ENCODE data around the gene UROD.
"Not testable (repeated sequence)": the region's sequence is repeated elsewhere in the genome, so short reads cannot be mapped to it uniquely, and the experiment has no call there.

UROD gene

DNA sequence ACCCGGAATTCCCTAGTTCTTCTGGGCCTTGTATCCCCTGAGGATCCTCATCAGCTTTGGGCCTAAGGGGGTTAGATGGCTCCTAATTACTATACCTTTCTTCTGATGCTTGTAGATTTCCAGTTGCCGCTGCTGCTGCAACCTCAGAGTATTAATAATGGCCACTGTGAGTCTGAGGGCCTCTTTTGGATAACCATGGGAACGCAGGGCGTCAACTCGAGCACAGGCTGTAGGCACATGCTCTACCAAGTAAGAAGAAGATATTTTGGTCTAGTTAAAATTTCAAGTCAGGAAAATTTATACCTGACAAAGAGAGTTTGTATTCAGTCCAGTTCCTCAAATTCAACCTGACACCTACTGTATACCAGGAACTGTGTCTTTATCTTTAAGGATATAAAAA, 28.2 kb downstream of the UROD start:
- DNase-seq (ENCODE audit: low spot score): no peak

DNA sequence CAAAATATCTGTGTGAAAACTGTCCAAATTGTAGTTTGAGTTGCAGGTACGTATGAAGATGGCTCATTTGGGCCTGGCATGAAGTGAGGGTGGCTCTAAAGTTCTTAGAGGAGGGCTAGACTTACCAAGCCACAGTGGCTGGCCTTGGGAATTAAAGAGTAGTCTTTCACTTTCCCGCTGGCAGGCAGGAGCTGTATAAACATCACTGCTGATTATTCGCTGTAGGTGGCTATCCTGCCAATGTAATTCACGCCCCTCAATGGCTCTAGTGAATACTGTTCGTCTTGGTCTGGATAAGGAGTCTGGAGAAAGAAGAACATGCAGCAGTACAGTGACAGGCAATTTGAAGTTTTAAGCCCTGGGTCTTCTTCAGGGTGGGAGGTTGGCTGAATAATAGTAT, 31.0 kb downstream of the UROD start:
- no peak for DNase-seq (ENCODE audit: low spot score)

DNA sequence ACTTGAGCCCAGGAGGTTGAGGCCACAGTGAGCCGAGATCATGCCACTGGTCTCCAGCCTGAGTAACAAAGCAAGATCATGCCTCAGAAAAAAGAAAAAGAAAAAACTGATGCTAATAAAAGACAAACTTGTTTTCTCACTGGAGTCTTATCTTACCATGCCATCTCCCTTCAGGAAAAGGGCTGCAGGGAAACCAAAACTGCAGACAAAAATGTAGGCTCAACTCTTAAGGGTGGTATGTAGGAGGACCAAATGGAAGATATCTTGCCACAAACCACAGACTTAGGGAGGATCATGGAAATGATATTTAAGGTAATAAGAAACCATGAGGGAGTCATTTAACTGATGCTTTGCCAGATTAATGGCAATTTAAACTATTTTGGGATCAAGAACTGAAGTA, 32.9 kb downstream of the UROD start:
- no peak for DNase-seq (ENCODE audit: low spot score)

- DNase-seq (ENCODE audit: low spot score): no peak
Measured at GRCh38 chr1:45047032-45047431, 35.0 kb downstream of the UROD start.

DNA sequence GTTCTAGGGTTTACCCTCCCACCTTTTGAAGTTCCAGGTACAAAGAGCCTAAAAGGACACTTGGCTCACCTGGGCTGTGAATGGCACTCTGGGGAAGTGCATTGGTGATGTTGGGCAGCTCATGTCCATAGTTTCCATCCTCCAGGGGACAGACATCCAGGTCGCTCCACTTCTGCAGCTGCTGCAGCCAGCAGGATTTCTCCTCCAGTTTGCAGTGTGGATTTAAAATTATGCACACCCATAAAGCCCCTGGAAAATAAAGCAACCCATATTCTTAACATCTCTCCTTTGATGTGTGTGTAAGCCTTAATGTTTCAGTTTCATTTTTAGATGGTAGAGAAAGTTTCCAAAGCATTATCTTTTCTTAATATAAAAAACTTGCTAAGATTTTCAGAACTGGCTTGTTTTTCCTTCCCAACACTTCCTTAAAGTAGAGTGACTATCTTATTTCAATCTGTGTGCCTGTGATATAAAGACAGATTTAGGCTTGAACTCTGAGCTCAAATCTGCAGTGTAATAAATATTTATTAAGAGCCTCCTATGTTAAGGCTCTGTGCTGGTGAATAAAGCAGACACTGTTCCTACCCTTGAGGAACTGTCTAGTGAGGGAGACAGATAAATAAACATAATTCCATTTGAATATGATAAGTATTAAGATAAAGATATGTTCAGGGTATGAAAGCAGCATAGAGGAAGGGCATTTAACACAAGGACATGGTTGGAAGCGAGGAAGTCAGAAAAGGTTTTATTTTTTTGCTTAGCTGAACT, 39.1 kb downstream of the UROD start:
- no peak for DNase-seq (ENCODE audit: low spot score)

GRCh38 chr1:45057542-45057941, 45.5 kb downstream of the UROD start:
- DNase-seq (ENCODE audit: low spot score): no peak

DNA sequence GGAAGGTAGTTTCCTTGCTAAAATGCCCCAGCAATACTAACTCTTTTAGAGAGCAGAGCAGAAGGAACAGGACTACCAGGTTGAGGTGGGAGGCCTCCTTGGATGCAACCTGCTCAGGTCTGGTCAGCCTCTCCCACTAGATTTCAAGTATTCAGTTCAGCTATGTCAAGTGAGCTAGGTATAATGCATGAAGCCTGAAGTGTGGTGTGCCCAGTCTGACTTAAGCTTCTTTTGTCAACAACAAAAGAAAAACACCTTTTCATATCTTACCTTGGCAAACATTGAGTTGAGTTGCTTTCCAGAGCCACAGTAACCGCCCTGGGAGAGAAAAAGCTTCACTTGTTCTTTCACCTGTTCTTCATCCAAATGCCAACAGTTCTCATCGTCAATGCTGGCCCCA, 47.8 kb downstream of the UROD start:
- DNase-seq (ENCODE audit: low spot score): no peak

DNA sequence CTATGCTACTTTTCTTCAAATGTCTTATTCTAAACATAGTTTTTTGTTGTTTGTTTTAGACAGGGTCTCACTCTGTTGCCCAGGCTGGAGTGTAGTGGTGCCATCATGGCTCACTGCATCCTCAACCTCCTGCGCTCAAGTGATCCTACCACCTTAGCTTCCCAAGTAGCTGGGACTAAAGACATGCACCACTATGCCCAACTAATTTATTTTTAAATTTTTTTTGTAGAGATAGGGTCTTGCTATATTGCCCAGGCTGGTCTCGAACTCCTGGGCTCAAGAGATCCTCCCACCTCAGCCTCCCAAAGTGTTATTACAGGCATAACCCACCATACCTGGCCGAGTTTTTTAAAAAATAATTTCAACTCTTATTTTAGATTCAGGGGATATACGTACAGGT, 50.4 kb downstream of the UROD start:
- DNase-seq (ENCODE audit: low spot score): not testable (repeated sequence)

DNA sequence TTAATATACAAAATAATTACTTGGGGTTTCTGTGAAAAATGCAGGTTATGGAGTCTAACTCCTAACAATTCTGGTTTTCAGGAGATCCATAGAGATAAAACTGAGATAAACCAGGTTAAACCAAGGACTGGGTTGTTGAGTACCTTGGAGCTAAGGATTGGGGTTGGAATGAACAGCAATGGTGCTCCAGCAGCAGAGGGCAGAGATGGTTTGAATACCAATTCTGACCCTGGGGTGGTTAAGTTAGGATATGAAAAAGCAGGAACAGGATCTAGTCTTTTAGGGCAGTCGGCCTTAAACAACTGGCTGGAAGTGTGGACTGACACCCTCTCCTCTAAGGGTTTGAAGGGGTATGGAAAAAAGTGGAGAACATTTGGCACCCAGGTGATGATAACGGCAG, 53.0 kb downstream of the UROD start:
- no peak for DNase-seq (ENCODE audit: low spot score)
